Activated CD4-positive, alpha-beta T cell treated with anti-CD3 and anti-CD28 coated beads, Interleukin-2, amount 10 ng/mL, durations not matched to agents 24 days and 14 days (primary cell): ENCODE results near the gene RFC2. TPM values are rescaled to one million over a fixed set of nuclear protein-coding genes. Genes with fewer than 3 reads are reported as not detected.
A peak's percentile ranks its signal among the peaks of the same experiment; 100 is the strongest.
"Not testable (repeated sequence)": the region's sequence is repeated elsewhere in the genome, so short reads cannot be mapped to it uniquely, and the experiment has no call there.

ENCODE experiments used
- DNase-seq: peaks from one replicate; pipeline ENCODE4 v3.0.0; 2022
- H3K27ac Mint-ChIP-seq: one replicate; pipeline ENCODE4 v1.8.0; 2022; ENCODE audit warnings: mild to moderate bottlenecking, mixed read lengths
- H3K27me3 Mint-ChIP-seq: one replicate; pipeline ENCODE4 v1.8.0; 2022; ENCODE audit warnings: mixed read lengths
- H3K36me3 Mint-ChIP-seq: one replicate; pipeline ENCODE4 v1.8.0; 2022; ENCODE audit warnings: low read depth, mild to moderate bottlenecking, mixed read lengths
- H3K4me1 Mint-ChIP-seq: one replicate; pipeline ENCODE4 v1.8.0; 2021; ENCODE audit warnings: mixed read lengths
- H3K4me3 Mint-ChIP-seq: one replicate; pipeline ENCODE4 v1.8.0; 2022; ENCODE audit warnings: mild to moderate bottlenecking, moderate library complexity, mixed read lengths
- H3K9me3 Mint-ChIP-seq: one replicate; pipeline ENCODE4 v1.8.0; 2021; ENCODE audit warnings: mixed read lengths
- intact Hi-C: fragments of 100-400 bp; cut with micrococcal nuclease; formaldehyde crosslinking; loops from one replicate; pipeline ENCODE4 v1.15.1; 2023
- total RNA-seq: library from RNA; stranded (reverse); gene quantifications from 2 replicates; pipeline ENCODE4 v1.2.3, GENCODE V29; 2022

RFC2 gene
- total RNA-seq, 1 donor from 2014 or later = 88.0 TPM

DNA sequence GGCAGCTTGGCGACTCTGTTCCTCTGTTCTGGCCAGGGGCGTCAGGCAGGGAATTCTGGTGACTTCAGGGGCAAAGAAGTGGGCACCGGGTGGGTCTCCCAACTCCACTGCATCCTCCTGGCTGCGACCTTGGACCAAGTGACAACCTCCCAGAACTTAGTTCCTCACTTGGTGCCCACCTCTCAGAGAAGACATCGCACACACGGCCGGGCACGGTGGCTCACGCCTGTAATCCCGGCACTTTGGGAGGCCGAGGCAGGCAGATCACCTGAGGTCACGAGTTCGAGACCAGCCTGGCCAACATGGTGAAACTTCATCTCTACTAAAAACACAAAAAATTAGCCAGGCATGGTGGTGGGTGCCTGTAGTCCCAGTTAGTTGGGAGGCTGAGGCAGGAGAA is 29.3 kb downstream of the RFC2 start:
- H3K27ac Mint-ChIP-seq, H3K4me3 Mint-ChIP-seq, H3K27me3 Mint-ChIP-seq, DNase-seq, intact Hi-C loops, H3K9me3 Mint-ChIP-seq, H3K4me1 Mint-ChIP-seq: not testable (repeated sequence)
- peaks cover 21% of the 10 kb centered on the region for H3K36me3 Mint-ChIP-seq

- DNase-seq = no peak
- intact Hi-C loops = no loop called here
- H3K27me3 Mint-ChIP-seq = no peaks in the 10 kb centered on the region
- no peaks in the 10 kb centered on the region for H3K9me3 Mint-ChIP-seq
- H3K36me3 Mint-ChIP-seq = peaks cover 20% of the 10 kb centered on the region
- no peak overlapping the region for H3K4me3 Mint-ChIP-seq
- peaks cover 7% of the 10 kb centered on the region for H3K4me1 Mint-ChIP-seq
- H3K27ac Mint-ChIP-seq = no peak overlapping the region
Measured at GRCh38 chr7:74224511-74224832, 29.7 kb downstream of the RFC2 start.

- Mint-ChIP-seq H3K27me3 (no peaks in the 10 kb centered on the region), H3K4me1 (peaks cover 7% of the 10 kb centered on the region), H3K9me3 (no peaks in the 10 kb centered on the region), H3K4me3 (no peak overlapping the region), H3K27ac (no peak overlapping the region), H3K36me3 (peaks cover 15% of the 10 kb centered on the region)
- intact Hi-C loops = no loop called here
- DNase-seq = no peak
Measured at GRCh38 chr7:74223711-74224510, 30.3 kb downstream of the RFC2 start.

- DNase-seq = no peak
- Mint-ChIP-seq H3K36me3 (peaks cover 19% of the 10 kb centered on the region), H3K27me3 (no peaks in the 10 kb centered on the region), H3K4me3 (no peak overlapping the region), H3K9me3 (no peaks in the 10 kb centered on the region), H3K4me1 (peaks cover 10% of the 10 kb centered on the region), H3K27ac (no peak overlapping the region)
- intact Hi-C loops = no loop called here
Measured at GRCh38 chr7:74222851-74223710, 31.1 kb downstream of the RFC2 start.

- intact Hi-C loops = no loop called here
- Mint-ChIP-seq H3K27me3 (no peaks in the 10 kb centered on the region), H3K36me3 (peaks cover 17% of the 10 kb centered on the region), H3K9me3 (no peaks in the 10 kb centered on the region), H3K27ac (no peak overlapping the region), H3K4me3 (no peak overlapping the region), H3K4me1 (peaks cover 20% of the 10 kb centered on the region)
- DNase-seq = no peak
Measured at GRCh38 chr7:74221713-74222112, 32.5 kb downstream of the RFC2 start.

GRCh38 chr7:74220229-74220628 is 34.0 kb downstream of the RFC2 start:
- Mint-ChIP-seq H3K27me3 (no peaks in the 10 kb centered on the region), H3K4me1 (peaks cover 23% of the 10 kb centered on the region), H3K27ac (no peak overlapping the region), H3K4me3 (no peak overlapping the region), H3K9me3 (no peaks in the 10 kb centered on the region), H3K36me3 (peaks cover 10% of the 10 kb centered on the region)
- DNase-seq = no peak
- intact Hi-C loops = no loop called here

- intact Hi-C loops = no loop called here
- Mint-ChIP-seq H3K9me3 (no peaks in the 10 kb centered on the region), H3K27me3 (no peaks in the 10 kb centered on the region), H3K27ac (no peak overlapping the region), H3K36me3 (peaks cover 9% of the 10 kb centered on the region), H3K4me1 (peaks cover 23% of the 10 kb centered on the region), H3K4me3 (no peak overlapping the region)
- no peak for DNase-seq
Measured at GRCh38 chr7:74219416-74219815, 34.8 kb downstream of the RFC2 start.

DNA sequence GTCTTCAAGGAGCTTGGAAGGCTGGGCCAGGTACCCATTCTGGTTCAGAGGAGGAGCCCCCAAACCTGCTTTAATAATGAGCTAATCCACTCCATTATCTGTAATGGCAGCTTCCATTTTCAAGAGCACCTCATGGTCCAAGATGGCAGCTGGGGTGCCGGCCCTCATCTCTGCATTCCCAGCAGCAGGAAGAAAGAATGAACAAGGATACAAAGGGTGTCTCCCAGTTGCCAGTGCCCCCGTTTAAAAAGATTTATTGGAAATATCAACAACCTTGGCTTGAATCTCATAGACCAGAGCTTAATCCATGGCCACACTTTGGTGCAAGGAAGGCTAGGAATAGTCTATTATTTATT is 35.9 kb downstream of the RFC2 start:
- no peak for DNase-seq
- Mint-ChIP-seq H3K4me3 (peak overlapping the region; percentile 55), H3K27ac (peak overlapping the region; percentile 86), H3K36me3 (peaks cover 8% of the 10 kb centered on the region), H3K4me1 (peaks cover 23% of the 10 kb centered on the region), H3K27me3 (no peaks in the 10 kb centered on the region), H3K9me3 (no peaks in the 10 kb centered on the region)
- intact Hi-C loops = no loop called here

- Mint-ChIP-seq H3K4me1 (peaks cover 23% of the 10 kb centered on the region), H3K36me3 (peaks cover 8% of the 10 kb centered on the region), H3K4me3 (peak overlapping the region; percentile 55), H3K9me3 (no peaks in the 10 kb centered on the region), H3K27me3 (no peaks in the 10 kb centered on the region), H3K27ac (peak overlapping the region; percentile 86)
- peak; percentile 76 for DNase-seq
- intact Hi-C loops = no loop called here
Measured at GRCh38 chr7:74217455-74218342, 36.5 kb downstream of the RFC2 start.

- Mint-ChIP-seq H3K27ac (peak overlapping the region; percentile 84), H3K36me3 (peaks cover 8% of the 10 kb centered on the region), H3K27me3 (no peaks in the 10 kb centered on the region), H3K4me3 (peak overlapping the region; percentile 70), H3K4me1 (peaks cover 25% of the 10 kb centered on the region), H3K9me3 (no peaks in the 10 kb centered on the region)
- intact Hi-C loops = no loop called here
- DNase-seq = no peak
Measured at GRCh38 chr7:74216361-74216761, 37.8 kb downstream of the RFC2 start.

DNA sequence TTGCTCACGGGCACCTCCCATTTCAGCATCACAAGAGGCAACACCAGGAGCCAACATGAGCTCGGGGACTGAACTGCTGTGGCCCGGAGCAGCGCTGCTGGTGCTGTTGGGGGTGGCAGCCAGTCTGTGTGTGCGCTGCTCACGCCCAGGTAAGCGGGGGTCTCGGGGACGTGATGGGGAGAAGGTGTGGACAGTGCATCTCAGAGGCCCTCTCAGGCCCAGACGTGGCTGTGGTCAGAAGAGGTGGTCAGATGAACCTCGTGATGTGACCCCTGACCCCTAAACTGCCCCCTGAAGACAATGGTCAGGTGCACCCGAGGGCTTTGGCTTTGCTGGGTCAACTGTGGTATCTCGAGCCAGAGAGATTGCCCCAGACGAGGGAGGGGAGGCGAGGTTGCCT is 38.3 kb downstream of the RFC2 start:
- no peak for DNase-seq
- Mint-ChIP-seq H3K4me1 (peaks cover 25% of the 10 kb centered on the region), H3K4me3 (no peak overlapping the region), H3K36me3 (peaks cover 8% of the 10 kb centered on the region), H3K27ac (peak overlapping the region; percentile 37), H3K9me3 (no peaks in the 10 kb centered on the region), H3K27me3 (no peaks in the 10 kb centered on the region)
- intact Hi-C loops = no loop called here

- no peak overlapping the region for H3K4me3 Mint-ChIP-seq
- H3K9me3 Mint-ChIP-seq = no peaks in the 10 kb centered on the region
- H3K27ac Mint-ChIP-seq = no peak overlapping the region
- H3K27me3 Mint-ChIP-seq = no peaks in the 10 kb centered on the region
- DNase-seq = no peak
- peaks cover 8% of the 10 kb centered on the region for H3K36me3 Mint-ChIP-seq
- intact Hi-C loops = no loop called here
- peaks cover 28% of the 10 kb centered on the region for H3K4me1 Mint-ChIP-seq
Measured at GRCh38 chr7:74214816-74215630, 39.2 kb downstream of the RFC2 start.

DNA sequence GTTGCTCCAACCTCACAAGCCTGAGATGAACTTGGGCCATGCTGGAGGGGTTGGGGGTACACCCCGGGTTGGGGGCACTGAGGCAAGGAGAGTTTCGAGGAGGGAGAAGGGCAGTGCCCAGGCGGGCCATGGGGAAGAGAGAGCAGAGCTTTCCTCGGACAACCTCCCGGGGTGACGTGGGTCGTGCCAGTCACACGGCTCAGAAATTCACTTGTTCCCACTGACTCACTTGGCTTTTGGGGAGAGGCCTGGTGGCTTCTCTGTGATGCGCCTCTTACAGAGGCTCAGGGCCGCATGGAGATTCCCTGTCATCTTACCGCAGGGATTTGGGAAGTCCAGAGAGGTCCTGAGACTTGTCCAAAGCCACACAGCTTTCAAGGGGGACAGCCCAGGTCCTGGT is 41.5 kb downstream of the RFC2 start:
- intact Hi-C loops = no loop called here
- Mint-ChIP-seq H3K27ac (no peak overlapping the region), H3K4me1 (peaks cover 28% of the 10 kb centered on the region), H3K9me3 (no peaks in the 10 kb centered on the region), H3K36me3 (peaks cover under 1% of the 10 kb centered on the region), H3K4me3 (no peak overlapping the region), H3K27me3 (no peaks in the 10 kb centered on the region)
- no peak for DNase-seq
